NCI-H1105 (cell line): ENCODE data around the gene NF2.

Experiments
- DNase-seq: peaks from one replicate; lab custom pipeline; 2025; lab: John Stamatoyannopoulos, UW

The NF2 gene

DNA sequence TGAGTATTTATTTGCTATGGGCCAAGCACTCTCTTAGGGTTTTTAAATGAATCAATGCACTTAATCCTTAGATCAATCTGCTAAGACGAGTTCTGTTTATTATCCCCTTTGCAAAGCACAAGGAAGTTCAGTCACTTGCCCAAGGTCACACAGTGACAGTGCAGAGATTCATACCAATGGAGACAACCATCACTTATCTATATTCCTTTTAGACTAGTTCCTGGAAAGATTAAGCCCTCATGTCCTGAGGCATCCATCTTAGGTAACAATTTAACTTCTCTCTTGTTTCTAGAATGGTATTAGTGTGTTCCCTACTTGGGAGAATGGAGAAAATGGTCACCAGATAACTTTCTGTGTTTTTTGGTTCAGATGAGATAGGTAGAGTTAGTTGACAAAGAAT, 28.3 kb downstream of the NF2 start:
- no peak for DNase-seq

GRCh38 chr22:29632672-29633071, 29.2 kb downstream of the NF2 start:
- DNase-seq, result no peak

- no peak for DNase-seq
Observed at GRCh38 chr22:29633514-29634312, 30.3 kb downstream of the NF2 start.

GRCh38 chr22:29634847-29635246, 31.4 kb downstream of the NF2 start:
- DNase-seq, result no peak

- DNase-seq, result no peak
Observed at GRCh38 chr22:29635734-29636357, 32.4 kb downstream of the NF2 start.

DNA sequence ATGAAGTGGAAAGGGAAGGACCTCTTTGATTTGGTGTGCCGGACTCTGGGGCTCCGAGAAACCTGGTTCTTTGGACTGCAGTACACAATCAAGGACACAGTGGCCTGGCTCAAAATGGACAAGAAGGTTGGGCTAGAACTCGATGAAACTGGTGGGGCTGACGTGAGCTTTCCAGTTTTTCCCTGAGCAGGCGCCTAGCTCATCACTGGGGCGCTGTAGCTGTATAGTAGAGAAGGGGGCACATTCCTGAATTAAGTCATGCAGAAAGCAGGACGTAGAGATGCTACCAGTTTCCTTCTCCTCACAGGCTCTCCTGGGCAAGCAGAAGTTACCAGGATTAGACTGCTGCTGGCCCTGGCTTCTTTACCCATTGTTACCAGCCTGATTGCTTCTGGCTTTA, 33.3 kb downstream of the NF2 start:
- no peak for DNase-seq

GRCh38 chr22:29637181-29637580, 33.7 kb downstream of the NF2 start:
- DNase-seq, result no peak

DNA sequence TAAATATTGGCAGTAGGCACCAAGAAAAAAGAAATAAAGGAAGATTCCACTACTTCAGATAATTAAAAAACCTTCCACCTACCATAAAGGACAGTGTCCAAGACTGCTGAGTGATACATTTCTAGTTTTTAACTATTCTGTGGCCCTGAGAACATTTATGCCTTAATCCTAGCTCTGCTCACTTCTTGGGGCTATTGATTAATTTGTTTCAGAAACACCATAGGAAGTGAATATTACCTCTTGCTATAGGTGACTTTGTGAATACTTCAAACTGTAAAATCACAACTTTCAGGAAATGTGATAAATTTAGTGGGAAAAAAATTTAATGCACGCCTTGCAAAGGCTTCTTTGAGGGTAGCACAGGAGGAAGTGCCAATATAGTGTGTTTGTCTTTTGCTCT, 35.2 kb downstream of the NF2 start:
- no peak for DNase-seq

GRCh38 chr22:29639096-29639495, 35.7 kb downstream of the NF2 start:
- DNase-seq, result no peak

DNA sequence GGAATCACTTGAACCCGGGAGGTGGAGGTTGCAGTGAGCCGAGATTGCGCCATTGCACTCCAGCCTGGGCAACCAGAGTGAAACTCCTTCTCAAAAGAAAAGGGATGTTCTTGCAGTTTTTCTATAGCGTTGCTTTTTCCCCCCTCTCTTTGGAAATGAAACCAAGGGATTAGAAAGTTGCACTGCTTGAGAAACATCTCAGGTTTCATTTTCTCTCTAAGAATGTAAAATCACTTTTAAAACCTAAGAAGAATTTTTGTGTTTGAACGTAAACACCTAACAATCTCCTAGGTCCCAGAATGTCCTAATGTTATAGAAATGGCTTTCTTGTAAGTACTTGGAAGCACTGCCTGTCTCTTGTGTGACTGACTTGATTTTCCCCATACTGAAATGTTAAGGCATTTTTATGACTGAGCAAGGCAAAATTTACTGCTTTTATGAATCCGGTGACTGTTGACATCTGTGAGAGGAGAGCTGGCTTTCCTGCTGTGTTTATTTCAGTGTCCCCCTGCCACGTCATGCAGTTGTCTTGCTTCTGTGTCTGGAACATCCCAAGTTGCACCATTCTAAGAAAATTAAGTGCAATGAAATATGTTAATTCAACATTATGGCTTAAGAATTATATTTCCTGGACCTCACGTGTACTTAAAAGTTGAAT, 37.7 kb downstream of the NF2 start:
- DNase-seq, result no peak

GRCh38 chr22:29641700-29642330, 38.4 kb downstream of the NF2 start:
- DNase-seq, result no peak

DNA sequence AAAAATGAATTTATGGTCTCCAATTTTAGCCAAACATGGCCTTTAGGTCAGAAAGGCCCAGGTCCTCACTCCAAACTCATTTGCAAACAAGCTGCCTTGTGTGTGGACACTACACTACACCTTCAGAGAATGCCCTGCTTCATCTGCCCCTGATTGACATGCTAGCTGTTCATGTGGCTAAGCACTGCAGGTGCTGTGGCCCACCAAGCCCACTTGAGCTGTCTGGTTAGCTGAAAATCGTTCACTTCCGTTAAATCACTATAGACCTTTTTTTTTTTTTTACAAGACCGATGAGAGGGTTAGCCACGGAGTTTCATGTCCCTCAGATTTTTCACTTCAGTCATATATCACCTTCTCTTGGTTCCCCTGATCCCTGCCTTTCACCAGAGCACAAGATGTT, 39.3 kb downstream of the NF2 start:
- DNase-seq, result no peak

DNA sequence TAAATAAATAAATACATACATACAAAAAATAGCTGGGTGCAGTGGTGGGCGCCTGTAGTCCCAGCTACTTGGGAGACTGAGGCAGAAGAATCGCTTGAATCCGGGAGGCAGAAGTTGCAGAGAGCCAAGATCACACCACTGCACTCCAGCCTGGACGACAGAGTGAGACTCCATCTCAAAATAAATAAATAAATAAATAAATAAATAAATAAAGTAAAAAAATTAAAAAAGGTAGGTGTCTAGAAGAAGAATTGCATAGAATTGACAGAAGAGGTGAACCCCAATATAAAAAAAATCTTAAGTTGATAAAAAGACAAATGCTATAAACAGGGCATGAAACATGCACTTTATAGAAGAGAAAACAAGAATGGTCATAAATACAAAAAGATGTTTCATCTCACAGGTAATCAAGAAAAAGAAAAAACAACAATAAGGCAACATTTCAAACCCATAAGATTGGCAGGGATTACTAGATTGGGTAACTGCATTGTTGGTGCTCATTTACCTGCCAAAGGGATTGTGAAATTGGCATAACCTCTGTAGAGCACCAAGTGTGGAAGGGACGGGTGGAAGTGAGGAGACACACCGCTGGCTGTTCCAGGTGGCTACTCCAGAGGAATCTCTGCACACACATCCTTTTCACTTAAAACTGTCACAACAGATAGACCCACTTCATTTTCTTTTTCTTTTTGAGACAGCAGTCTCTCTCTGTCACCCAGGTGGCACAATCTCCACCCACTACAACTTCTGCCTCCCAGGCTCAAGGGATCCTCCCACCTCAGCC, 44.7 kb downstream of the NF2 start:
- no peak for DNase-seq

DNA sequence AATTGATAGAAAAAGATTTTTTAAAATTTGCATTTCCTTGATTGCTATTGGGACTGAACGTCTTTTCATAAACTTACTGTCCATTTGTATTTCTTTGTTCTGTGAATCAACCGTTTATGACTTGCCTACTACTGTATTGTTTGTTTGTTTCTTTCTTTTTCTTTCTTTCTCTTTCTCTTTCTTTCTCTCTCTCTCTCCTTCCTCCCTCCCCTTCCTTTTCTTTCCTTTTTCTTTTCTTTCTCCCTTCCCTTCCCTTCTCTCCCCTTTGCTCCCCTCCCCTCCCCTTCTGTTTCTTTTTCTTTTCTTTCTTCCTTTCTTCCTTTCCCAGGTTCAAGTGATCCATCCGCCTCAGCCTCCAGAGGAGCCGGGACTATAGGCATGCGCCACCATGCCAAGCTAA, 46.9 kb downstream of the NF2 start:
- DNase-seq, result no peak

- no peak for DNase-seq
Observed at GRCh38 chr22:29651652-29652051, 48.2 kb downstream of the NF2 start.

DNA sequence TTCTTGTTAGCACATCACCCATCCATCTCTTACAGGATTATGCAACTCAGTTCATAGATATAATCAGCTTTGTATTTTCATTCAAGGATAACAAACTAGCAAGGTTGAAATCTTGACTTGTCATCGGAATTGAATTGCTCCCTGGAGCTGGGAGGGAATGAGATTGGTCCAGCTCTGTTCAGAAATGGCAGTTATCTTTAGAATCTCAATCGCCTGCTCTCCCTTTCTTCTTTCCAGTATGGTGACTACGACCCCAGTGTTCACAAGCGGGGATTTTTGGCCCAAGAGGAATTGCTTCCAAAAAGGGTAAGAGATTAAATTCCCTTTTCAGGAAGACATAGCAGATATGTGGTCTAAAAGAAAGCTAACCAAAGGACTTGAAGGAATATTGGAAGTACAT, 51.0 kb downstream of the NF2 start:
- DNase-seq, result no peak

DNA sequence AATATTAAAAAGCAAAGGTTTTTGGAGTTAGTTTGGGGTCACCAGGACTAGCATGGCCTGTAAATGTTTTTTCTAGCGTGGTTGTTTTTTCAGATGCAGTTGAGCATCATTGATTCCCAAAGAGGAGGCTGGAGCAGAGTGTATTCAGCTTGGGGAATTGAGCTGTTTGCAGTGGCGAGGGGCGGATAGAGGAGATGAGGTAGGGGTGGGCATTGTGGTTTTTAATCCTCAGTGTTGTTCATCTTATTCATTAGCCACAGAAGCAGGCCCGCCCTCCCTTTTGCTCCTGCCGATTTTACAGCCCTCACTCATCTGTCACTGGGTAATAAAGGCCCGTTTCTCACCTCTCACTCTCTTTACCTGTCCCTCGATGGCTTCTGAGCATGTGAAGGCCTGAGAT, 51.4 kb downstream of the NF2 start:
- DNase-seq, result no peak

DNA sequence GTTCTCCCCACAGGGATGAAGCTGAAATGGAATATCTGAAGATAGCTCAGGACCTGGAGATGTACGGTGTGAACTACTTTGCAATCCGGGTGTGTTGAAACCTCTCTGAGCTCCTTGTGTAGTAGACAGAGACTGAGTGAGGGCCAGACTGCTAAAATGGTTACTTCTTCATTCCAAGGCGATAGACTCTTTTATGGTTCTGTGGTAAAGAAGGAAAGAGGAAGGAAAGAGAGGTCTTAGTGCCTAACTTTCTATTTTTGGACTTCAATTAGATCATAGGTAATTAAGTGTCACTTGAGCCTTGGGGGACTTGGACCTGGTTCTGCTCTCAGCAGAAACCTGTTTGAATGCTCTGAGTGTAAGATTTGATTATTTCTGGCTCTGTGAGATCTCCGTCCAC, 54.7 kb downstream of the NF2 start:
- no peak for DNase-seq

DNA sequence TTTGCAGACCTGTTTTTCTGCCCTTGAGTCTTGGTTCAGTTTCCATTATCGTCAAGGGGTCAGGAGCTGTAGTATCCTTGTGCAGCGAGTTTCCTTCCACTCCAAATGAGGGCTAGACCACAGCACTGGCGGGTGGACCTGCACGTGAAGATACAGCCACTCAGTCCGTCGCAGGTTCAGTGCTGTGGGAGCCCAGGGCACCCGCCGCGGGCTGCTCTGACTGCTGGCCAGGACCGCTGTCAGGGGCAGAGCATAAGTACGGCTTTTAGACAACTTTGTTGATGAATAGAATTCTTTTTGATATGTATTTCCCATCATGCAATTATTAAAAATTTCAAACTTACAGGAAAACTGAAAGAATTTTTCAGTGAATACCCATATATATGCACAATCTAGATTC, 56.6 kb downstream of the NF2 start:
- no peak for DNase-seq

- DNase-seq, result no peak
Observed at GRCh38 chr22:29661336-29661735, 57.9 kb downstream of the NF2 start.

- no peak for DNase-seq
Observed at GRCh38 chr22:29663180-29663821, 59.9 kb downstream of the NF2 start.

GRCh38 chr22:29665486-29665885, 62.1 kb downstream of the NF2 start:
- no peak for DNase-seq
